Middle frontal gyrus (tissue), 1 donor: Measurements from ENCODE around the gene MYH7.
"Not testable (repeated sequence)": the region's sequence is repeated elsewhere in the genome, so short reads cannot be mapped to it uniquely, and the experiment has no call there.

ENCODE experiments used
- DNase-seq: peaks from one replicate; pipeline ENCODE4 v3.0.0-alpha.2; 2015; ENCODE audit warnings: low spot score; ENCODE audit errors: extremely low spot score

The MYH7 gene

DNA sequence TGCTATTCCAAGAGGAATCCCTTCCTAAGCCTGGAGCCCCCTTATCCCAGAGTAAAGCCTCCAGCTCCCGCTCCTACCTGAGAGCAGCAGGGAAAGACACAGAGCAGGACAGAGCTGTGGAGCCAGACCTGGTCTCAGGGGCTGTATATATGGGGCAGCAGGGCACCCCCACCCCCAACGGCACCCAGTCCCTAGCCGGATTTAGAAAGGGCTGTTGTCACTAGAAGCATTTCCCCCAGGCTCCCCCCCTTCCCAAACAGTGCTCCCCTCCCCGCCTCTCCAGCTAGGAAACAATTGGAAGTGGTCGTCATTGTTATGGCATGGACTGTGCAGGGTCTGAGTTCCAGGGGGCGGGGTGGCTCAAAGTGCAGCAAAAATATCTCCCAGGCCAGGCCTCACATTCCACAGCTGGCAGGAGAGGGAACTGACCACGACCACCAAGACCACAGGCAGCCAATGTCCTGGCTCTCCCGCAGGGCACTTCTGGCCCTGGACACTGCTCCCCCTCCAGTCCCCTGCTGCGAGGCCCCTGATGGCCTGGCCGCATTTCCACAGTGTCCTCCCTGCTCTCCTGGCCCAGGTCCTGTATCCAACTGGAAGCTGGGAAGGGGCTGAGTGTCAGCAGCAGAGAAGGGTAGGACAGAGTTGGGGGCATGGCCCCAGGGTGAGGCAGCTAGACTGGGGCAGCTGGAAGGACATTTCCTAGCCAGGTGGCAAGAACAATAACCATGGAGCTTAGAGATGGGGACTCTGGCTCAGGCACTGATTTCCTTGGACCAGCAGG is at the start of gene MYH7:
Gene MYH7, minus strand, starts transcription at position 118 of the 784 bp plus-strand sequence. CDS start 1,928 bp downstream, outside the sequence.
- DNase-seq = no peak

DNA sequence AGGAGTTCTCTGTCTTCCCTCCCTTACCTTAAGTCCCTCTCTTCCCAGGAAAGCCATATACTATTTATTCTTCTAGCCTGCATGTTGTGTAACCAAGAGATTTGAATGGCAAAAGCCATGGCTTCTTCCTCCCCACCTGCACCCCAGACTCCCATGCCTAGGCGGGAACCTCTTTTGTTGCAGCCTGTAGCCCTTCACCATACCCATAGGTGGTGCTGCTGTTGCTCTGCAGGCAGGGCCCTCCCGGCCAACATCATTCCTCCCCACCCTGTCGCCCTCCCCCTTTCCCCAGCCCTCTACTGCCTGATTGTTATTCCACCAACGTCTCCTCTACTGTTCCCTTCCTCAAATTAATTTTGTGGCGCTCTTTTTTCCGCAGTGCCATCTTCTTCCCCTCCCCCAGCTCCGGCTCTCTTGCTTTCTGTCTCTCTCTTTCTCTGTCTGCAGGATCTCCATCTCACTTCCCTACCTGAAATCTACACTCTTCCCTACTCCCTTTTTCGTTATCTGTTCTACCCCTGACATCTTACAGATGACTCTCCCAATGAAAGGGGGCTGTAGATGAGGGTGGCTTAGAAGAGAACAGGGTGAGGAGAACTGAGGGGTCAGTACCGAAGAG is 47.9 kb upstream of the MYH7 start:
- peak; percentile 25 for DNase-seq

GRCh38 chr14:23482823-23483148 is 47.3 kb upstream of the MYH7 start:
- no peak for DNase-seq

DNA sequence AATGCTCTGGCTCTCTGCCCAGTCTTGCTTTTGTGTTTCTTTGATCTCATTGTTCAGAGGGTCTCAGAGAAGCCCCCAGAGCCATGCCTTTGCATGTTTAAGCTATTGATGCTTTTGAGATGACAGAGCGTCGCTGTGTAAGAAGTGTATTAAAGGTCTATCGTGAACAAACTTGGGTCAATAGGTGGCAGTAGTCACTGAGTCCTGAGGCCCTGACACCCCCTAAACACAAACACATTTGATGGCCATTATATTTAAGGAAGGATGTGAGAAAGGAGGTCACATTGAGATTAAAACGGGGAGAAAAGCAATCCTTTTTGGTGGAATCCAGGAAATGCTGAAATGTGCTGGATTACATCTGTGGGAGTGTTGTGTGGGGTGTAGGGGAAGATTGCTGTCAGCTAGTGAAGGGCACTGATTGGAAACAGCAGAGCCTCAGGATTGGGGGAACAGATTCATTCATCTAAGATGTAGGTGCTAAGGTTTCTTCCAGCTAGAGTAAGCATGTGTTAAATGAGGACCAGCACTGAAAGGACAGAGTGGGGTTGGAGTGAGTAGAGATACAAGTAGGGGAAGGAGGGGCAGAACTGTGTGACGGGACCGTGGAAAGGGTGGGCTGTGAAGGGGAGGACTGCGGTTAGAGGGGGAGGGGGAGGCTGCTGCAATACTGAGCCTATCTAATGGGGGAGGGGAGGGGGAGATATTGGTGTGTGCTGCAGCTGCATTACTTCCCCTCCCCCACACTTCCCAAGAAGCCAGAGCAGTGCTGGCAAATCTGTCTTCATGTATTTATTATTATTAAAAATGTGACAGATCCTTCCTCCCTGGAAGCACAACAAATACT is 46.7 kb upstream of the MYH7 start:
- no peak for DNase-seq

DNA sequence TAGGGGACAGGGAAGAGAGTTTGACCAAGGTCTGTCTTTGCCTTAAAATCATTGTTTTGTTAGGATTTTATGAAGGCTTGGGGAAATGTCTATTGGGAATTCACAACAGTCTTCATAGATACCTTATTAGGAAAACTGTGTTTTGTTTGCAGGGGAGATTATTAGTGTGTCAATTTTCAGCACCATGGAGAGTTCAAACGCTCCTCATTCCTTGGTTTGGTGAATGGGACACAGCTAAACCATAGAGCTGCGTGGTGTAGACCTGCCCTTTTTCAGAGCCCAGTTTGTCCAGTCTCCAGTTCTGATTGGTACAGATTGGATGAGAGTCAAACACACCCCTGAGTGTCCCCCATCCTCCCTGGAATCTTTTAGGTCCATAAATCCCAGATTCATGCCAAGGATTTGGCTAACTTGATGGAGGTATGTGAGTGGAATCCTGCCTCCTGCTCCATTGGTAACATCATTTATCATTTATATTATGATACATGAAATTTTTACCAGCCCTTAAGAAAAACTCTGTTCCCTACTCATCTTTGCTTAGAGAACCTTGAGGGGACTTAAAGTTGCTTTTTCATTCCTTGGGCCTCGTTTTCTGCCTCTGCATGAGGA is 46.0 kb upstream of the MYH7 start:
- DNase-seq = no peak

DNA sequence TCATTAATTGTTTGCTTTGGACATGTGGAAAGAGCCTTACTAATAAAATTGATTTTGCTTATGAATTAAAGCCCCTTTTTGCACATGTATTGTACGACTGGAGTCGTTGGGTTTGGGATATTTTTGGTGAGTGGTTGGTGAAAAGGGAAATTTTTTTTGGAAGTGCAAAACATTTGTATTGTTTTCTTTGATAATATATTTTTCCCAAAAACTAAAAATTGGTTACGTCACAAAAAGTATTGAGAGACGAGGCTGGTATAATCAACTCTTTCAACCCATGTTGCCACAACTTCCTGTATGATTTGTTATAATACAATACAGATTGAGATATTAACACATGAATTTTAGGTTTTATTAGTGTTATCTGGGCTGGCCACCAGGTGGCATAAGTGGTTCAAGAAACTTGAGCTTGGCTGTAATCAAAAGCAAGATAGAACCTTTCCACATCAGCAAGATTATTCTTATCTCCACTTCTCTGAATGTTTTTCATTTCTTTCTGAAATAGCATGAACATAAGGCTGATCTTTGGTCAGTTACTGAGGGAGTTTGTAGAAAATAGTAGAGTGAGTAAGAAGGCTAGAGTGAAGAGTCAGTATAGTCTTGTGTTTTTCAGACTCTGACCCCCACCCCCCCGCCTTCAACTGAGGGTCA is 42.8 kb upstream of the MYH7 start:
- DNase-seq = peak; percentile 73

GRCh38 chr14:23470947-23471346 is 35.5 kb upstream of the MYH7 start:
- no peak for DNase-seq

- DNase-seq = no peak
Measured at GRCh38 chr14:23469906-23470403, 34.5 kb upstream of the MYH7 start.

GRCh38 chr14:23469127-23469905 is 33.9 kb upstream of the MYH7 start, which contains the start of gene NGDN:
Gene NGDN (plus strand): TSS chr14:23469703. CDS start chr14:23469716, 13 bp downstream.
- peak; percentile 100 for DNase-seq

DNA sequence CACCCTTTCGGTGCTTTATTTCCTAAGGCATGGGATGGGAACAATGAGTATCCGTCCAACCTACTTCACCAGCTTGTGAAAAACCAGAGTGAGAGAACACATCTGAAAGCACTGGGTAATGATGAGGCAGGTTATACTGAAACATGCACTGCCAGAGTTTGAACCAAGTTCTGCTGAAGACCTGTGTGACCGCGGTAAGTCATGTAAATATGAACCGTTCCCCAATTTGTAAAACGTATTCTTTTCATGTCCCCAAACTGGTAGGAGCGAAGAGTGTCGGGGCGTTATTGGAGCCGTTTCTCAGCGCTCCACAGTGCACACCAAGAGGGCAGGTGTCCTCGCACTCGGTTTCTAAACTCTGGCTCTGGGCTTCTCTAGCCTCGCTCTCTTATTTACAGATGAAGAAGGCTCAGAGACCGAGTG is 33.3 kb upstream of the MYH7 start:
- no peak for DNase-seq

- no peak for DNase-seq
Measured at GRCh38 chr14:23465261-23465660, 29.8 kb upstream of the MYH7 start.

GRCh38 chr14:23464700-23465099 is 29.2 kb upstream of the MYH7 start:
- DNase-seq = no peak

GRCh38 chr14:23460960-23461359 is 25.5 kb upstream of the MYH7 start:
- DNase-seq = no peak

DNA sequence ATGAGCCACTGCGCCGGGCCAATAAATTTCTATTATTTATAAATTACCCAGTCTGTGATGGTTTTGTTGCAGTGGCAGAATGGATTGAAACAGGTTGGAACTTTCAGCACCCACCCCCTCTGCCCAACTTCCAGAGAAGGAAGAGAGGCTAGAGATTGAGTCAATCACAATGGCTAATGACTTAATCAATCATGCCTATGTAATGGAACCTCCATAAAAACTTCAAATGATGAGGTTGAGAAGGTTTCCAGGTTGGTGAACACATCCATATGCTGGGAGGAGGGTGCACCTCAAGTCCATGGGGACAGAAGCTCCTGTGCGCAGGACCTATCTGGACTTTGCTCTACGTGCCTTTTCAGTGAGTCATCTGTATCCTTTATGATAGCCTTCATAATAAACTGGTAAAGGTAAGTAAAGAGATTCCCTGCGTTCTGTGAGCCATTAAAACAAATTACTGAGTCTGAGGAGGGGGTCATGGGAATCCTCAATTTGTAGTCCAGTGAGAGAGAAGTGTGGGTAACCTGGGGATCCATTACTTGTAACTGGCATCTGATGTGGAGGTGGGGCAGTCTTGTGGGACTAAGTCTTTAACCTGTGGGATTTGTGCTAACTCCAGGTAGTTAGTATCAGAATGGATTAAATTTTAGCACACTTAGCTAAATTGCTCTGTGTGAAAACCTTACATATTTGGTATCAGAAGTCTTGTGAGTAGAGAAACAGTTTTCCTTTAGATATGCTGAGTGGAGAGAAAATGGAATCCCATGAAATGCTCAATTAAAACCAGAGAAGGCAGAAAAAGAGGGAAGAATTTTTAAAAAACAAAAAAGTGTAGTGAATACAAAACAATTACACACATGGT is 22.4 kb upstream of the MYH7 start:
- no peak for DNase-seq

DNA sequence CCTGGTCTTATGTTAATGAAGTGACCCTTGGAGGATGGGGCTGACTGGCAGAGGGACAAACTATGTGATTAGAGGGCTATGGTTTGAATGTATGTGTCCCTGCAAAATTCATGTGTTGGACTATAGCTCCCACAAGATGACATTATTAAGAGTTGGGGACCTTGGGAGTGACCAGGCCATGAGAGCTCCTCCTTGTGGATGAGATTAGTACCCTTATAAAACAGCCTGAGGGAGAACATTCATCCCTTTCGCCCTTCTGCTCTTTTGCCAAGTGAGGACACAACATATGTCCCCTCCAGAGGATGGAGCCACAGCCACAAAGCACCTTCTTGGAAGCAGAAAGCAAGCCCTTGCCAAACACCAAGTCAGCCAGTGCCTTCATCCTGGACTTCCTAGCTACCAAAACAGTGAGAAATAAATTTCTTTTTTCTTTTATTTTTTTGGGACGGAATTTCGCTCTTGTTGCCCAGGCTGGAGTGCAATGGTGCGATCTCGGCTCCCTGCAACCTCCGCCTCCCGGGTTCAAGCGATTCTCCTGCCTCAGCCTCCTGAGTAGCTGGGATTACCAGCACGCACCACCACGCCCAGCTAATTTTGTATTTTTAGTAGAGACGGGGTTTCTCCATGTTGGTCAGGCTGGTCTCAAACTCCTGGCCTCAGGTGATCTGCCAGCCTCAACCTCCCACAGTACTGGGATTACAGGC is 21.6 kb upstream of the MYH7 start:
- DNase-seq = not testable (repeated sequence)

DNA sequence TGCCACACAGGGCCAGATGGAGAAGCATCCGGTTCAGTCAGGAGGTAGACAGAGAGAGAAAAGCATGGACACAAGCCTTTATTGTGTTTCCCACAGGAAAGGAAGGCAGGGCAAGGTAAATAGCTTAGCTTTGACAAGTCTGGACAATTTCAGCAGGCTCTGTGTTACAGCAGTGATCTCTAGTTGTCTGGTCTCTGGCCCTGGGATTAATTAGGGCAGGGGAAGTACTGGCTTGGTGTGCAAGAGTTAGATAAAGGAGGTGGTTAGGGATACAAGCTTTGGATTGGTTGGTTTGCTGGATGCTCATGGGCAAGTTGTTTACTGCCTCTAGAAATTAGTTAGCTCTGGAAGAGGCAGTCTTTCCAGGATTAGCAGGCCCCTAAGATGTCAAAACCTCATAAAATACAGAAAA is 19.0 kb upstream of the MYH7 start:
- DNase-seq = no peak

DNA sequence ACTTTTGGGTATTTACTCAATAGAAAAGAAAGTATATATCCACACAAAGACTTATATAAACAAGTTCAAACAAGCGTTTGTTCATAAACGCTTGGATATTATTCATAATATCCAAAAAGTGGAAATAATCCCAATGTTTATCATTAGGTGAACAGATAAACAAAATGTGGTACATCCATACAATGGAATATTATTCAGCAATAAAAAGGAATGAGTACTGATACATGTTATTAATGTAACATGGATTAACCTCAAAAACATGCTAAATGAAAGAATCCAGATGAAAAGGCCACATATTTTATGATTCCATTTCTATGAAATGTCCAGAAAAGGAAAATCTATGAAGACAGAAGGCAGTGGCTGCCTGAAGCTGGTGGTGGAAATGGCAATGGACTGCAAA is 16.8 kb upstream of the MYH7 start:
- no peak for DNase-seq

- DNase-seq = no peak
Measured at GRCh38 chr14:23450379-23450778, 14.9 kb upstream of the MYH7 start.

- DNase-seq = no peak
Measured at GRCh38 chr14:23449314-23449713, 13.9 kb upstream of the MYH7 start.
